Vagina (tissue), 2 donors: ENCODE results near the gene SNCG. TPM values are rescaled to one million over a fixed set of nuclear protein-coding genes. Genes with fewer than 3 reads are reported as not detected.
"Not testable (repeated sequence)": the region's sequence is repeated elsewhere in the genome, so short reads cannot be mapped to it uniquely, and the experiment has no call there.

Experiments
- DNase-seq, 2 donors: peaks; one replicate each; pipeline ENCODE4 v3.0.0-alpha.2; 2017; ENCODE audit errors: extremely low spot score in 2 of 2
- H3K27ac ChIP-seq: fragments of 200-600 bp; sonication (generic); one replicate; pipeline ENCODE4 v1.5.1; 2019
- H3K27me3 ChIP-seq: fragments of 200-600 bp; sonication (generic); one replicate; pipeline ENCODE4 v1.5.1; 2019
- H3K36me3 ChIP-seq, 2 donors: fragments of 200-600 bp; sonication (generic); one replicate each; pipeline ENCODE4 v1.5.1; 2017 to 2019
- H3K4me1 ChIP-seq: fragments of 200-600 bp; sonication (generic); one replicate; pipeline ENCODE4 v1.5.1; 2019
- H3K4me3 ChIP-seq, 2 donors: fragments of 200-600 bp; sonication (generic); 1 replicate in 1 of 2; 2 replicates in 1 of 2; pipeline ENCODE4 v1.5.1; 2016 to 2019
- H3K9me3 ChIP-seq: fragments of 200-600 bp; sonication (generic); one replicate; pipeline ENCODE4 v1.5.1; 2019
- CTCF ChIP-seq, 3 experiments: fragments of 450-650 bp in 2 of 3; fragments of 200-600 bp in 1 of 3; sonication (generic) in 1 of 3; IDR thresholded peaks; one replicate each; pipeline ENCODE4 v1.5.1; 2017 to 2019; ENCODE audit warnings: antibody characterized with exemption in 3 of 3, mild to moderate bottlenecking in 2 of 3, moderate library complexity in 2 of 3
- POLR2A ChIP-seq, 2 donors: fragments of 450-650 bp; IDR thresholded peaks; one replicate each; pipeline ENCODE4 v1.6.1; 2017; ENCODE audit warnings: antibody characterized with exemption in 2 of 2, mild to moderate bottlenecking in 2 of 2, moderate library complexity in 2 of 2
- POLR2AphosphoS5 ChIP-seq, 2 donors: sonication (generic); formaldehyde crosslinking; IDR thresholded peaks; one replicate each; pipeline ENCODE4 v1.9.0; 2017; ENCODE audit warnings: antibody characterized with exemption in 2 of 2, mild to moderate bottlenecking in 2 of 2, low read depth in 1 of 2; ENCODE audit not compliant: insufficient read depth in 1 of 2
- intact Hi-C: fragments of 100-400 bp; cut with DNase I; formaldehyde crosslinking; loops from one replicate; pipeline ENCODE4 v1.15.1; 2023
- total RNA-seq: library from RNA; depleted of rRNA; stranded (reverse); fragments of >200 nt; gene quantifications from one replicate; pipeline ENCODE4 v1.2.3, GENCODE V29; 2016

The SNCG gene
- total RNA-seq, 1 donor from 2014 or later, result 36.6 TPM

GRCh38 chr10:86981716-86982115, 23.3 kb downstream of the SNCG start:
- no peaks in the 10 kb centered on the region for H3K36me3 ChIP-seq
- H3K4me1 ChIP-seq, result peaks cover 35% of the 10 kb centered on the region
- no peaks in the 10 kb centered on the region for H3K9me3 ChIP-seq
- H3K27ac ChIP-seq, result no peak overlapping the region
- no peak overlapping the region for H3K4me3 ChIP-seq
- intact Hi-C loops, result no loop called here
- DNase-seq, result no peak
- TF ChIP-seq POLR2A (IDR thresholded peaks at IDR 0.05) (no peak), CTCF (IDR thresholded peaks at IDR 0.05) (no peak), POLR2AphosphoS5 (IDR thresholded peaks at IDR 0.05; ENCODE audit: insufficient read depth in 1 of 2, low read depth in 1 of 2) (no peak)
- H3K27me3 ChIP-seq, result no peaks in the 10 kb centered on the region

- H3K4me3 ChIP-seq, DNase-seq, H3K27me3 ChIP-seq, intact Hi-C loops, H3K9me3 ChIP-seq, H3K36me3 ChIP-seq, H3K27ac ChIP-seq: not testable (repeated sequence)
- H3K4me1 ChIP-seq, result peaks cover 29% of the 10 kb centered on the region
Measured at GRCh38 chr10:86984498-86984897, 26.1 kb downstream of the SNCG start.

GRCh38 chr10:86988520-86988919, 30.1 kb downstream of the SNCG start:
- H3K36me3 ChIP-seq, result peaks cover 0 to 3% of the 10 kb centered on the region in 2 donors
- no peaks in the 10 kb centered on the region for H3K9me3 ChIP-seq
- H3K27me3 ChIP-seq, result no peaks in the 10 kb centered on the region
- H3K4me1 ChIP-seq, result peaks cover 11% of the 10 kb centered on the region
- H3K27ac ChIP-seq, result no peak overlapping the region
- H3K4me3 ChIP-seq, result no peak overlapping the region
- intact Hi-C loops, result no loop called here
- no peak for DNase-seq
- no peak for TF ChIP-seq CTCF (IDR thresholded peaks at IDR 0.05)
- TF ChIP-seq POLR2AphosphoS5 (IDR thresholded peaks at IDR 0.05; ENCODE audit: insufficient read depth in 1 of 2, low read depth in 1 of 2), result no peak

GRCh38 chr10:86991362-86991761, 33.0 kb downstream of the SNCG start:
- DNase-seq, H3K27me3 ChIP-seq, H3K9me3 ChIP-seq, H3K27ac ChIP-seq, H3K4me3 ChIP-seq, intact Hi-C loops: not testable (repeated sequence)
- Histone ChIP-seq H3K4me1 (peaks cover 11% of the 10 kb centered on the region), H3K36me3 (peaks cover 0 to 20% of the 10 kb centered on the region in 2 donors)

- H3K36me3 ChIP-seq, result peaks cover 0 to 20% of the 10 kb centered on the region in 2 donors
- no peaks in the 10 kb centered on the region for H3K9me3 ChIP-seq
- peaks cover 11% of the 10 kb centered on the region for H3K4me1 ChIP-seq
- no peak for DNase-seq
- no peaks in the 10 kb centered on the region for H3K27me3 ChIP-seq
- TF ChIP-seq CTCF (IDR thresholded peaks at IDR 0.05) (no peak), POLR2AphosphoS5 (IDR thresholded peaks at IDR 0.05; ENCODE audit: insufficient read depth in 1 of 2, low read depth in 1 of 2) (no peak), POLR2A (IDR thresholded peaks at IDR 0.05) (no peak)
- H3K27ac ChIP-seq, result no peak overlapping the region
- no peak overlapping the region for H3K4me3 ChIP-seq
- intact Hi-C loops, result no loop called here
Measured at GRCh38 chr10:86992456-86992855, 34.1 kb downstream of the SNCG start.

- no peak for DNase-seq
- Histone ChIP-seq H3K4me1 (peaks cover 11% of the 10 kb centered on the region), H3K36me3 (peaks cover 0 to 20% of the 10 kb centered on the region in 2 donors), H3K27me3 (no peaks in the 10 kb centered on the region), H3K4me3 (no peak overlapping the region), H3K9me3 (no peaks in the 10 kb centered on the region), H3K27ac (no peak overlapping the region)
- TF ChIP-seq POLR2AphosphoS5 (IDR thresholded peaks at IDR 0.05; ENCODE audit: insufficient read depth in 1 of 2, low read depth in 1 of 2) (no peak), CTCF (IDR thresholded peaks at IDR 0.05) (no peak), POLR2A (IDR thresholded peaks at IDR 0.05) (no peak)
- intact Hi-C loops, result no loop called here
Measured at GRCh38 chr10:86992929-86993328, 34.5 kb downstream of the SNCG start.

GRCh38 chr10:86999802-87000403, 41.5 kb downstream of the SNCG start:
- intact Hi-C loops, H3K27ac ChIP-seq, H3K4me1 ChIP-seq, H3K27me3 ChIP-seq, H3K9me3 ChIP-seq, DNase-seq, H3K4me3 ChIP-seq, H3K36me3 ChIP-seq: not testable (repeated sequence)
